Measurements from ENCODE around the gene TRIM29.

GRCh38 chr11:120074076-120074475 lies 63.8 kb downstream of the TRIM29 start:
- TF ChIP-seq EP300 (IDR thresholded peaks at IDR 0.05): no peak
- TF ChIP-seq CTCF (IDR thresholded peaks at IDR 0.05): no peak
- TF ChIP-seq POLR2A (IDR thresholded peaks at IDR 0.05): no peak

Data from ovary (tissue), 3 donors.